Activated naive CD8-positive, alpha-beta T cell (primary cell): Measurements from ENCODE around the gene CKAP2L.
"Not testable (repeated sequence)": the region's sequence is repeated elsewhere in the genome, so short reads cannot be mapped to it uniquely, and the experiment has no call there.

Source experiments
- H3K27ac Mint-ChIP-seq: one replicate; pipeline ENCODE4 v1.8.0; 2021; ENCODE audit warnings: mixed read lengths
- H3K27me3 Mint-ChIP-seq: one replicate; pipeline ENCODE4 v1.8.0; 2021; ENCODE audit warnings: mixed read lengths
- H3K36me3 Mint-ChIP-seq: one replicate; pipeline ENCODE4 v1.8.0; 2021; ENCODE audit warnings: mixed read lengths
- H3K4me1 Mint-ChIP-seq: one replicate; pipeline ENCODE4 v1.8.0; 2021; ENCODE audit warnings: low read depth, mixed read lengths
- H3K4me3 Mint-ChIP-seq: one replicate; pipeline ENCODE4 v1.8.0; 2021; ENCODE audit warnings: mild to moderate bottlenecking, mixed read lengths
- H3K9me3 Mint-ChIP-seq: one replicate; pipeline ENCODE4 v1.8.0; 2021; ENCODE audit warnings: low read depth, mixed read lengths

CKAP2L gene

GRCh38 chr2:112728029-112728362, 36.4 kb downstream of the CKAP2L start:
- Mint-ChIP-seq H3K27me3 (no peaks in the 10 kb centered on the region), H3K4me1 (no peaks in the 10 kb centered on the region), H3K9me3 (no peaks in the 10 kb centered on the region), H3K36me3 (no peaks in the 10 kb centered on the region), H3K4me3 (no peak overlapping the region), H3K27ac (no peak overlapping the region)

GRCh38 chr2:112727276-112728028, 37.0 kb downstream of the CKAP2L start:
- Mint-ChIP-seq H3K27ac (no peak overlapping the region), H3K27me3 (no peaks in the 10 kb centered on the region), H3K9me3 (no peaks in the 10 kb centered on the region), H3K4me3 (no peak overlapping the region), H3K4me1 (no peaks in the 10 kb centered on the region), H3K36me3 (no peaks in the 10 kb centered on the region)

DNA sequence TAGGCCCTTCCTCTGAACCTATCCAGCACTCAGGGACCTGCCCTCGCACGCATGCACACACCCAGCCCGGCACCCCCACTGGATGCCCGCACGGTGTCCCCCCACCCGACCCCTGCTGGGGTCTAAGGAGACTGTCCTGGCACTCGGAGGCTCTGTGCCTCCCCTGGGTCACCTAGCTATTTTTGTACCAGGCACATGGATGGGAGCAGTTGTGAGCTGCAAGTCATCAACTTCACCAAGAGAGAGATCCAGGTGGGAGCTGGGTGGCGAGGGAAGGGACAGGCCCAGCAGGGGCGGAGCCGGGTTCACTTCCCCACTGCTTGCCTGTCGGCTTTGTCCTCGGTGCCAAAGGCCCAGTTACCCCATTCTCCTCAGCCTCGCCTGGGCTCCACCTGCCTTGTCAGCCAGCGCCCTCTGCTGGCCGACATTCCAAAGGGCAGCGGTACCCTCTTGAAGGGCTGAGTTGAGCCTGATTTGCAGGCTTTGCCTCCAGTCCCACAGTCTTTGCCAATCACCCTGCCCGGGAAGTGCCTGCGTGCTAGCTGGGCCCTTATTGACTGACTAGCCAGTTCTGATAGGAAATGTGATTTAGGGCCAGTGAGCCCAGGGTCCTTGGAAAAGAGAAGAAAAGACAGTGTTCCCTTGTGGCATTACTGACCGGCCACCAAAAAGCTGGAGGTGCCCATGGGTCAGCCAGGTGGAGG, 37.8 kb downstream of the CKAP2L start:
- Mint-ChIP-seq H3K27ac (no peak overlapping the region), H3K36me3 (no peaks in the 10 kb centered on the region), H3K4me1 (no peaks in the 10 kb centered on the region), H3K4me3 (no peak overlapping the region), H3K9me3 (no peaks in the 10 kb centered on the region), H3K27me3 (no peaks in the 10 kb centered on the region)

GRCh38 chr2:112725545-112726457, 38.6 kb downstream of the CKAP2L start:
- Mint-ChIP-seq H3K9me3 (no peaks in the 10 kb centered on the region), H3K4me3 (no peak overlapping the region), H3K27me3 (peaks cover 2% of the 10 kb centered on the region), H3K4me1 (no peaks in the 10 kb centered on the region), H3K27ac (no peak overlapping the region), H3K36me3 (peaks cover 2% of the 10 kb centered on the region)

DNA sequence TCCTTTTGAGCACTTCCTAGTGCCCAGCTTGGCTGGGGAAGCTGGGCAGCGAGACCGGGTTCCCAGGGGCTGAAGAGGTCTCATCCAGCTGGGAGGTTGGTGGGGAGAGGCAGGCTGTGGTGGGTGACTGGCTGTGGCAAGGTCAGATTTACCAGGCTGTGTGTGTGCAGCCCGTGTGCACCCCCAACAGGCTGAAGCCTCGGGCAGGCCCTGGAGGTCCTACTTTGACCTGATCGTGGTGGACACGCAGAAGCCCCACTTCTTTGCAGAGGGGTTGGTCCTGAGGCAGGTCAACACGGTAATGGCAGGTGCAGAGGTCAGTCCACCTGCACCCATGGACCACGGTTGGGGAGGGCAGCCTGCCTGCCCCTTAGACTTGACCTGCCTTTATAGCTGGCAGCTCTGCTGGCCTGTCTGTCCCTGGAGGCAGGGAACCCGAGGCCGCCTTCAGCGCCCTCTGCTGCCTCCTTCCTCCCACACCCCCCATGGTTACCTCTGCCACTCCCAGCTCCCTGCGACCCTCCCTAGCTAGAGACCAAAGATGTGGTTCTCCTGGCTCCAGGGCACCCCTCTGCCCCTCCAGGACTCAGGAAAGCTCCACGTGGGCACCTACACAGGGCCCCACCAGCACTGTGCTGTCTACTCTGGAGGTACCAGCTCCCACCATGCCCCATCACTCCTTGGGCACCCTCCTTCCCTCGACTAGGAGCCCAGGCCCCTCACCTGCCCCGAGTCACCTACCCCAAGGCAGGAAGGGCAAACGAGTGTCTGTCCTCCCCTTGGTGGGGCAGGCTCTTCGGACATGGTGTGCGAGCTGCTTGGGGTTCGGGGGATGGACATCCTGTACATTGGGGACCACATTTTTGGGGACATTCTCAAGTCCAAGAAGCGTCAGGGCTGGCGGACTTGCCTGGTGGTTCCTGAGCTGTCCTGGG, 39.6 kb downstream of the CKAP2L start:
- H3K9me3 Mint-ChIP-seq: no peaks in the 10 kb centered on the region
- no peak overlapping the region for H3K4me3 Mint-ChIP-seq
- peaks cover 2% of the 10 kb centered on the region for H3K36me3 Mint-ChIP-seq
- peaks cover 2% of the 10 kb centered on the region for H3K27me3 Mint-ChIP-seq
- no peaks in the 10 kb centered on the region for H3K4me1 Mint-ChIP-seq
- H3K27ac Mint-ChIP-seq: no peak overlapping the region

DNA sequence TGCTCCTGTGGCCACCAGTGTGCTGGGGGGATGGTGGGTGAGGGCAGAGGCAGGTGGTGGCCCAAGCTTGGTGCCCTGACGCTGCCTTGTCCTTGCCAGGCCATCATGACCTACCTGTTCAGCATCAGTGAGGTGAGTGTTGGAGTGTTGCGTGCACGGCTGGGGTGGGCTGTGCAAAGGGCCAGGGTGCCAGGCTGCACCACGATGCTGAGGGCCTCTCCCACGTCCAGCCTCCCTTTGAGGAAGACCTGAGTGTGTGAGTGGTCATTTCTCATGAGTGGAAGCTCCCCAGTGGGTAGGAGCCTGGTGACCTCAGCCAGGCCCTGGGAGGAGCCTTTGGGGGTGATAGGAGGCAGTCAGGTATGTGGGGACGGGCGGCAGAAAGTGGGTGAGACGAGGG, 40.4 kb downstream of the CKAP2L start:
- Mint-ChIP-seq H3K9me3 (no peaks in the 10 kb centered on the region), H3K4me3 (no peak overlapping the region), H3K36me3 (peaks cover 2% of the 10 kb centered on the region), H3K27ac (no peak overlapping the region), H3K27me3 (peaks cover 2% of the 10 kb centered on the region), H3K4me1 (no peaks in the 10 kb centered on the region)

DNA sequence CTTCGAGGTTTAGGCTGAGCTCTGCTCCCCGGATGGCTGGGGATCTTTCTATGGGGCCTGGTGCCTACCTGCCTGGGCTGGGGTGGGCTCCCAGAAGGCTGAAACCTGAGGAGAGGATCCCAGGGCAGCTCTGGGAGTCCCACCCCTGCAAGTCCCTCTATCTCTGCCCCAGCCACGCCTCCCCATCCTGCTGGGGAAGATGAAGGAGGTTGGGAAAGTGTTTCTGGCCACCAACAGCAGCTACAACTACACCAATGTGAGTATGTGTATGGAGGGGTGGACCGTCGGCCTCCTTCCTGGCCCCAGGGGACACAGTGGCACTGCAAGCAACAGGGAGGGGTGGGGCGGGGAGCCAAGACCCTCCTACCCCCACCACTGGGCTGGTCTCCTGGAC, 40.9 kb downstream of the CKAP2L start:
- peaks cover 2% of the 10 kb centered on the region for H3K27me3 Mint-ChIP-seq
- no peak overlapping the region for H3K27ac Mint-ChIP-seq
- no peaks in the 10 kb centered on the region for H3K4me1 Mint-ChIP-seq
- H3K36me3 Mint-ChIP-seq: peaks cover 2% of the 10 kb centered on the region
- H3K9me3 Mint-ChIP-seq: no peaks in the 10 kb centered on the region
- no peak overlapping the region for H3K4me3 Mint-ChIP-seq

DNA sequence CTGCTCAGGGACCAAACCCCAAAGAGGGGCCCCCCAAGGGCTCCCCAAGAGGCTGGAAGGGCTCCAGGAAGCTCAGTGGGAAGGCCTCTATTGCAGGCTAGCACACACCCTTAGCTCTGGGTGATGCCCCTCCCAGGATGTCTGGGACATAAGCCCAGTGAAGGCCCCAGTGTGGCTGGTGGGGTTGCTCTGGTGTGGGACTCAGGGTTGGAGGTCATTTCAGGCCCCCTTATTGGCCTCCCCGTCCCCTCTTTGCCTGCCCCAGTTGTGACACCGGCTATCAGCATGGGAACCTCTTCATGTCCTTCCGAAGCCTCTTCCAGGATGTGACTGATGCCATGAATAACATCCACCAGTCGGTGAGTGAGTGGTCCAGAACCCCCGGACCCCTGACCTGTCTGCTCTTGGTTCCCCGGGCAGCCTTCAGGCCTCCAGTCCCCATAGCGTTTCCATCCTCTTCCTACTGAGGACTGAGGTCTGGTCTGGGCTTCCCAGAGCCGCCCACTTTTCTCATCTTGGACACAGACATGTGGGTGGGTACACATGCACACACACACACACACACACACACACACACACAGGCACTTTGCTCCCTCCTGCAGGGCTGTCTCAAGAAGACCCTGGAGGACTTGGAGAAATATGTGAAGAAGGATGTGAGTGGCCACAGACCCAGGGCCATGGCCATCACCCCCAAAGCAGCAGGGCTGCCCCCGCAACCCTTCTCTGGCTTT, 41.4 kb downstream of the CKAP2L start:
- Mint-ChIP-seq H3K9me3 (no peaks in the 10 kb centered on the region), H3K36me3 (peaks cover 2% of the 10 kb centered on the region), H3K4me1 (no peaks in the 10 kb centered on the region), H3K4me3 (no peak overlapping the region), H3K27ac (no peak overlapping the region), H3K27me3 (peaks cover 2% of the 10 kb centered on the region)

DNA sequence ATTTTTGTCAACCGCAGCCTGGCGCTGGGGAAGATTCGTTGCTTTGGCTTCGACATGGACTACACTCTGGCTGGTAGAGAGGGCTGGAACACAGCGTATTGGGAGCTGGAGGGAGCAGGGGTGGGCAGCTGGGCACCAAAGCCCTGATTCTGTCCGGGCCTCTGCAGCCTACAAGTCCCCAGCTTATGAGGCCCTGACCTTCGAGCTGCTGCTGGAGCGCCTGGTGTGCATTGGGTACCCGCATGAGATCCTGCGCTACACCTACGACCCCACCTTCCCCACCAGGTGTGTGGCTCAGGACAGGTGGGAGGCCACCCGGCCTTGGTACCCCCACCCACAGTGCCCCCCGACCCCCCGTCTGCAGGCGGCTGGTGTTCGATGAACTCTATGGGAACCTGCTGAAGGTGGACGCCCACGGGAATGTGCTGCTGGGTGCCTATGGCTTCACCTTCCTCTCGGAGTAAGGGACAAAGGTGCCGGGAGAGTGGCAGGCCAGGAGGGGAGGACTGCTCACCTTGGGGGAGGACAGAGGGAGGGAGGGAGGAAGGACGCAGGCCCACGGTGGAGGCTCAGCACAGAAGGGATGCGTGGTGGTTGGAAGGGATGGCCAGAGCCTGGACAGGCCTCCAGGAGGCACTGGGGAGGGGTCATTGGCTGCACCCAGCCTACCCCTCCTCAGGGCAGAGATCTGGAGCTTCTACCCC, 42.4 kb downstream of the CKAP2L start:
- Mint-ChIP-seq H3K27ac (no peak overlapping the region), H3K27me3 (peaks cover 2% of the 10 kb centered on the region), H3K4me3 (no peak overlapping the region), H3K9me3 (no peaks in the 10 kb centered on the region), H3K36me3 (peaks cover 2% of the 10 kb centered on the region), H3K4me1 (no peaks in the 10 kb centered on the region)

- Mint-ChIP-seq H3K9me3 (no peaks in the 10 kb centered on the region), H3K4me3 (no peak within 1 kb of the TSS), H3K27me3 (peaks cover 2% of the 10 kb centered on the region), H3K27ac (no peak within 1 kb of the TSS), H3K4me1 (no peaks in the 10 kb centered on the region), H3K36me3 (peaks cover 2% of the 10 kb centered on the region)
Observed at GRCh38 chr2:112720785-112721184, 43.6 kb downstream of the CKAP2L start, which contains the start of gene NT5DC4. Gene NT5DC4, plus strand, starts transcription at chr2:112721020. Its CDS starts 60 bp downstream, at chr2:112721080.

DNA sequence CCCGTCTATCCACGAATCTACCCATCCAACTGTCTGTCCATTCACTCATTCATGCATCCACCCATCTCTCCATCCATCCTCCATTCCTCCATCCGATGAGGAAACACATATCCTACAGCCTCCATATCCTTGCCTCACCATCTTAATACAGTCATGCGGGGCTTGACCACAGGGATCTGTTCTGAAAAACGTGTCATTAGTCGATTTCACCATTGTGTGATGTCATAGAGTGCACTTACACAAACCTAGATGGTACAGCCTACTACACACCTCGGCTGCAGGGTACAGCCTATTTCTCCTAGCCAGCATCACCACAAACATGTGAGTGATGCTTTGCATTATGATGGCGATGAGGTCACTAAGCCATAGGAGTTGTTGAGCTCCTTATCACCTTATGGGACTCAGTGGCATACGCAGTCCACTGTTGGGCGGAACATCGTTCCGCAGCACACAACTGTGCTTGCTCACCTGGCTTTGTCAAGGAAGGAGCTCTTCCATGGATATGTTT, 45.5 kb downstream of the CKAP2L start:
- Mint-ChIP-seq H3K9me3 (no peaks in the 10 kb centered on the region), H3K36me3 (peaks cover 2% of the 10 kb centered on the region), H3K27ac (no peak overlapping the region), H3K4me3 (no peak overlapping the region), H3K27me3 (peaks cover 2% of the 10 kb centered on the region), H3K4me1 (no peaks in the 10 kb centered on the region)

- not testable (repeated sequence) for H3K4me1 Mint-ChIP-seq, H3K27me3 Mint-ChIP-seq, H3K36me3 Mint-ChIP-seq, H3K27ac Mint-ChIP-seq, H3K9me3 Mint-ChIP-seq, H3K4me3 Mint-ChIP-seq
Observed at GRCh38 chr2:112716826-112717352, 47.5 kb downstream of the CKAP2L start.

GRCh38 chr2:112716094-112716493, 48.3 kb downstream of the CKAP2L start:
- not testable (repeated sequence) for H3K9me3 Mint-ChIP-seq, H3K27me3 Mint-ChIP-seq, H3K27ac Mint-ChIP-seq, H3K4me1 Mint-ChIP-seq, H3K36me3 Mint-ChIP-seq, H3K4me3 Mint-ChIP-seq
